Caco-2 (cell line): ENCODE results near the gene TMEM74B. TPM values are rescaled to one million over a fixed set of nuclear protein-coding genes. Genes with fewer than 3 reads are reported as not detected.

ENCODE experiments used
- BruUV-seq: library from RNA; stranded (reverse); fragments of 400-500 nt; replicated peaks from 2 replicates; lab custom pipeline; 2021; lab: Mats Ljungman, UMichigan
- CTCF ChIA-PET: fragments of 300-600 bp; sonication (Branson Sonifier 250); formaldehyde crosslinking; loops from one replicate; lab custom pipeline; 2022; ENCODE audit warnings: antibody characterized with exemption; lab: Charles Lee
- POLR2A ChIA-PET: fragments of 300-600 bp; sonication (Branson Sonifier 250); formaldehyde crosslinking; loops from one replicate; lab custom pipeline; 2022; ENCODE audit warnings: antibody characterized with exemption; lab: Charles Lee
- DNase-seq, 2 experiments: peaks; one replicate each; pipeline versions ENCODE4 v3.0.0 to v3.0.0-alpha.2; 2020 to 2022
- H3K27me3 ChIP-seq: replicated peaks from 2 replicates; pipeline ENCODE4 v1.6.0; 2011; ENCODE audit warnings: low read length; ENCODE audit not compliant: control insufficient read depth, insufficient read depth
- H3K36me3 ChIP-seq: 2 replicates; pipeline ENCODE4 v1.5.1; 2011; ENCODE audit warnings: low read length; ENCODE audit not compliant: control insufficient read depth, insufficient read depth
- H3K4me1 ChIP-seq: fragments of 250-450 bp; sonication (Bioruptor Pico); 2 replicates; pipeline ENCODE4 v1.5.1; 2020; ENCODE audit warnings: mild to moderate bottlenecking
- H3K4me3 ChIP-seq: 2 replicates; pipeline ENCODE4 v1.5.1; 2011; ENCODE audit warnings: low read depth, mild to moderate bottlenecking, control low read depth, low read length
- H3K9me3 ChIP-seq: fragments of 250-450 bp; sonication (Bioruptor Pico); 2 replicates; pipeline ENCODE4 v1.5.1; 2020; ENCODE audit warnings: mild to moderate bottlenecking, moderate library complexity
- H3K27ac Mint-ChIP-seq: one replicate; pipeline ENCODE4 v1.8.0; 2022; ENCODE audit warnings: mixed read lengths; ENCODE audit not compliant: unreplicated experiment
- H3K27me3 Mint-ChIP-seq: one replicate; pipeline ENCODE4 v1.8.0; 2022; ENCODE audit warnings: mixed read lengths; ENCODE audit not compliant: insufficient read depth, unreplicated experiment
- H3K36me3 Mint-ChIP-seq: one replicate; pipeline ENCODE4 v1.8.0; 2022; ENCODE audit warnings: mild to moderate bottlenecking, mixed read lengths; ENCODE audit not compliant: insufficient read depth, unreplicated experiment
- H3K4me1 Mint-ChIP-seq: one replicate; pipeline ENCODE4 v1.8.0; 2022; ENCODE audit warnings: low read depth, mixed read lengths; ENCODE audit not compliant: unreplicated experiment
- H3K4me3 Mint-ChIP-seq: one replicate; pipeline ENCODE4 v1.8.0; 2022; ENCODE audit warnings: mild to moderate bottlenecking, moderate library complexity, mixed read lengths; ENCODE audit not compliant: unreplicated experiment
- H3K9me3 Mint-ChIP-seq: one replicate; pipeline ENCODE4 v1.8.0; 2022; ENCODE audit warnings: mixed read lengths; ENCODE audit not compliant: unreplicated experiment
- intact Hi-C: fragments of 100-400 bp; cut with micrococcal nuclease; formaldehyde crosslinking; loops from one replicate; pipeline ENCODE4 v1.10.0; 2022; ENCODE audit not compliant: unreplicated experiment
- total RNA-seq: library from RNA; stranded (reverse); gene quantifications from 2 replicates; pipeline ENCODE4 v1.2.3, GENCODE V29; 2022
- TF ChIP-seq, protein P1 (sequence below), 2 experiments: fragments of 200-600 bp in 1 of 2; IDR thresholded peaks; 1 replicate in 1 of 2; 2 replicates in 1 of 2; pipeline versions ENCODE4 v1.5.1 to v1.8.0; 2011 to 2022; ENCODE audit warnings: antibody characterized with exemption in 1 of 2, control low read depth in 1 of 2, inconsistent platforms in 1 of 2, low read depth in 1 of 2, low read length in 1 of 2, mild to moderate bottlenecking in 1 of 2, moderate library complexity in 1 of 2; ENCODE audit not compliant: insufficient read depth in 1 of 2, severe bottlenecking in 1 of 2, unreplicated experiment in 1 of 2

The TMEM74B gene
- total RNA-seq, 1 experiment from 2014 or later = 6.9 TPM

DNA sequence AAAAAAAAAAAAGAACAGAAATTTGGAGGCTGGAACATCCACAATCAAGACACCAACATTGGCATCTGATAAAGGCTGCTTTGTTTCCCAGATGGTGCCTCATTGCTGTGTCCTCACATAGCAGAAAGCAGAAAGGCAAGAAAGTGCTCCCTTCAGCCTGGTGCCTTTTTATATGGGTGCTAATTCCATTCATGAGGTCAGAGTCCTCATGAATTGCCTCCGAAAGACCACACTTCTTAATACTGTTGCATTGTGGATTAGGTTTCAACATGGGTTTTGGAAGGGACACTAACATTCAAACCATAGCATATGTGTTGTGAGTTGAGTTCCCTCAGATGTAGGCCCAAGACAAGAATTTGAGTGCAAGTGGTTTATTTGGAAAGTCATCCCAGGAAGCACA, 10.4 kb upstream of the TMEM74B start:
- Histone ChIP-seq H3K9me3 (no peaks in the 10 kb centered on the region), H3K4me3 (no peak overlapping the region), H3K27me3 (no peaks in the 10 kb centered on the region), H3K36me3 (no peaks in the 10 kb centered on the region), H3K4me1 (no peaks in the 10 kb centered on the region)
- intact Hi-C loops = no loop called here
- no peak for DNase-seq
- ChIA-PET CTCF (no interaction called here), POLR2A (no interaction called here)
- Mint-ChIP-seq H3K36me3 (peaks cover 4% of the 10 kb centered on the region), H3K27ac (no peak overlapping the region), H3K4me3 (no peak overlapping the region), H3K9me3 (no peaks in the 10 kb centered on the region), H3K27me3 (peaks cover 5% of the 10 kb centered on the region), H3K4me1 (no peaks in the 10 kb centered on the region)
- BruUV-seq = no TSS peak
- TF ChIP-seq, protein P1, sequence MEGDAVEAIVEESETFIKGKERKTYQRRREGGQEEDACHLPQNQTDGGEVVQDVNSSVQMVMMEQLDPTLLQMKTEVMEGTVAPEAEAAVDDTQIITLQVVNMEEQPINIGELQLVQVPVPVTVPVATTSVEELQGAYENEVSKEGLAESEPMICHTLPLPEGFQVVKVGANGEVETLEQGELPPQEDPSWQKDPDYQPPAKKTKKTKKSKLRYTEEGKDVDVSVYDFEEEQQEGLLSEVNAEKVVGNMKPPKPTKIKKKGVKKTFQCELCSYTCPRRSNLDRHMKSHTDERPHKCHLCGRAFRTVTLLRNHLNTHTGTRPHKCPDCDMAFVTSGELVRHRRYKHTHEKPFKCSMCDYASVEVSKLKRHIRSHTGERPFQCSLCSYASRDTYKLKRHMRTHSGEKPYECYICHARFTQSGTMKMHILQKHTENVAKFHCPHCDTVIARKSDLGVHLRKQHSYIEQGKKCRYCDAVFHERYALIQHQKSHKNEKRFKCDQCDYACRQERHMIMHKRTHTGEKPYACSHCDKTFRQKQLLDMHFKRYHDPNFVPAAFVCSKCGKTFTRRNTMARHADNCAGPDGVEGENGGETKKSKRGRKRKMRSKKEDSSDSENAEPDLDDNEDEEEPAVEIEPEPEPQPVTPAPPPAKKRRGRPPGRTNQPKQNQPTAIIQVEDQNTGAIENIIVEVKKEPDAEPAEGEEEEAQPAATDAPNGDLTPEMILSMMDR (IDR thresholded peaks at IDR 0.05; ENCODE audit: insufficient read depth in 1 of 2, low read depth in 1 of 2, low read length in 1 of 2, severe bottlenecking in 1 of 2, unreplicated experiment in 1 of 2) = no peak

- TF ChIP-seq, protein P1 (IDR thresholded peaks at IDR 0.05; ENCODE audit: insufficient read depth in 1 of 2, low read depth in 1 of 2, low read length in 1 of 2, severe bottlenecking in 1 of 2, unreplicated experiment in 1 of 2) = no peak
- peaks cover 23% of the 10 kb centered on the region for H3K4me1 ChIP-seq
- H3K4me3 Mint-ChIP-seq = no peak overlapping the region
- intact Hi-C loops = no loop called here
- no TSS peak for BruUV-seq
- H3K27ac Mint-ChIP-seq = no peak overlapping the region
- no peaks in the 10 kb centered on the region for H3K36me3 ChIP-seq
- DNase-seq = no peak
- ChIA-PET POLR2A (no interaction called here), CTCF (interaction anchor here (0.5 kb wide), 1 partner anchor 14 kb away, joined by 3 read pairs; no protein-coding TSS in a partner anchor)
- no peak overlapping the region for H3K4me3 ChIP-seq
- no peaks in the 10 kb centered on the region for H3K9me3 ChIP-seq
- no peaks in the 10 kb centered on the region for H3K36me3 Mint-ChIP-seq
- H3K4me1 Mint-ChIP-seq = no peaks in the 10 kb centered on the region
- no peaks in the 10 kb centered on the region for H3K27me3 Mint-ChIP-seq
- no peaks in the 10 kb centered on the region for H3K27me3 ChIP-seq
- H3K9me3 Mint-ChIP-seq = no peaks in the 10 kb centered on the region
These were observed 6.5 kb upstream of the TMEM74B start for GRCh38 chr20:1191299-1191698.

GRCh38 chr20:1190847-1191246, 6.1 kb upstream of the TMEM74B start:
- DNase-seq = no peak
- intact Hi-C loops = no loop called here
- ChIA-PET CTCF (interaction anchor here (0.5 kb wide), 1 partner anchor 14 kb away, joined by 3 read pairs; no protein-coding TSS in a partner anchor), POLR2A (no interaction called here)
- H3K4me1 ChIP-seq = peaks cover 28% of the 10 kb centered on the region
- no peaks in the 10 kb centered on the region for H3K27me3 ChIP-seq
- no peaks in the 10 kb centered on the region for H3K36me3 ChIP-seq
- Mint-ChIP-seq H3K4me1 (no peaks in the 10 kb centered on the region), H3K36me3 (no peaks in the 10 kb centered on the region), H3K9me3 (no peaks in the 10 kb centered on the region), H3K4me3 (no peak overlapping the region), H3K27me3 (no peaks in the 10 kb centered on the region), H3K27ac (no peak overlapping the region)
- TF ChIP-seq, protein P1 (IDR thresholded peaks at IDR 0.05; ENCODE audit: insufficient read depth in 1 of 2, low read depth in 1 of 2, low read length in 1 of 2, severe bottlenecking in 1 of 2, unreplicated experiment in 1 of 2) = no peak
- no TSS peak for BruUV-seq
- H3K4me3 ChIP-seq = no peak overlapping the region
- no peaks in the 10 kb centered on the region for H3K9me3 ChIP-seq
